ENCODE results near the gene OR10H1.

DNA sequence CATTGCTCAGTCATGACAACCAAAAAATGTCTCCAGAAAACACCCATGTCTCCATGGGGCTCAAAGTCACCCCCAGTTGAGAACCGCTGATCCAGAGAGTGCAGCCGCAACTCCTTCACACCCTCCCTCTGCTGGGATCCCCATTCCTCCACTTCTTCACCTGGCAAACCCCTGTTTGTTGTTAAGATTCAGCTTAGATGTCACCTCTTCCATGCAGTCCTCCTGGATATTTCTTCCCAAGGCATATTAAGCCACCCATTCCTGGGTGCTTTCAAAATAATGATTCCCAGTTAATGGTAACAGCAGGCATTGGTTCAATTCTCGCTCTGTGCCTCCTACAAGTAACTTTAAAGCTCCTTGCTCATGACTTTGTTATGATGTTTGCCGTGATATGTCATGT, 4.0 kb downstream of the OR10H1 start:
- TF ChIP-seq, protein P1, sequence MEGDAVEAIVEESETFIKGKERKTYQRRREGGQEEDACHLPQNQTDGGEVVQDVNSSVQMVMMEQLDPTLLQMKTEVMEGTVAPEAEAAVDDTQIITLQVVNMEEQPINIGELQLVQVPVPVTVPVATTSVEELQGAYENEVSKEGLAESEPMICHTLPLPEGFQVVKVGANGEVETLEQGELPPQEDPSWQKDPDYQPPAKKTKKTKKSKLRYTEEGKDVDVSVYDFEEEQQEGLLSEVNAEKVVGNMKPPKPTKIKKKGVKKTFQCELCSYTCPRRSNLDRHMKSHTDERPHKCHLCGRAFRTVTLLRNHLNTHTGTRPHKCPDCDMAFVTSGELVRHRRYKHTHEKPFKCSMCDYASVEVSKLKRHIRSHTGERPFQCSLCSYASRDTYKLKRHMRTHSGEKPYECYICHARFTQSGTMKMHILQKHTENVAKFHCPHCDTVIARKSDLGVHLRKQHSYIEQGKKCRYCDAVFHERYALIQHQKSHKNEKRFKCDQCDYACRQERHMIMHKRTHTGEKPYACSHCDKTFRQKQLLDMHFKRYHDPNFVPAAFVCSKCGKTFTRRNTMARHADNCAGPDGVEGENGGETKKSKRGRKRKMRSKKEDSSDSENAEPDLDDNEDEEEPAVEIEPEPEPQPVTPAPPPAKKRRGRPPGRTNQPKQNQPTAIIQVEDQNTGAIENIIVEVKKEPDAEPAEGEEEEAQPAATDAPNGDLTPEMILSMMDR (IDR thresholded peaks at IDR 0.05): no peak
- no peak for TF ChIP-seq POLR2AphosphoS5 (IDR thresholded peaks at IDR 0.05)

All from stomach (tissue), 4 donors.